GM12801 (cell line): ENCODE results near the gene AQP12B.

ENCODE experiments used
- TF ChIP-seq, protein P1 (sequence below): IDR thresholded peaks from one replicate; pipeline ENCODE4 v1.5.1; 2011; ENCODE audit warnings: control low read depth; ENCODE audit not compliant: insufficient read length; ENCODE audit errors: extremely low read depth

AQP12B gene

GRCh38 chr2:240650254-240650965 lies 32.3 kb downstream of the AQP12B start:
- TF ChIP-seq, protein P1, sequence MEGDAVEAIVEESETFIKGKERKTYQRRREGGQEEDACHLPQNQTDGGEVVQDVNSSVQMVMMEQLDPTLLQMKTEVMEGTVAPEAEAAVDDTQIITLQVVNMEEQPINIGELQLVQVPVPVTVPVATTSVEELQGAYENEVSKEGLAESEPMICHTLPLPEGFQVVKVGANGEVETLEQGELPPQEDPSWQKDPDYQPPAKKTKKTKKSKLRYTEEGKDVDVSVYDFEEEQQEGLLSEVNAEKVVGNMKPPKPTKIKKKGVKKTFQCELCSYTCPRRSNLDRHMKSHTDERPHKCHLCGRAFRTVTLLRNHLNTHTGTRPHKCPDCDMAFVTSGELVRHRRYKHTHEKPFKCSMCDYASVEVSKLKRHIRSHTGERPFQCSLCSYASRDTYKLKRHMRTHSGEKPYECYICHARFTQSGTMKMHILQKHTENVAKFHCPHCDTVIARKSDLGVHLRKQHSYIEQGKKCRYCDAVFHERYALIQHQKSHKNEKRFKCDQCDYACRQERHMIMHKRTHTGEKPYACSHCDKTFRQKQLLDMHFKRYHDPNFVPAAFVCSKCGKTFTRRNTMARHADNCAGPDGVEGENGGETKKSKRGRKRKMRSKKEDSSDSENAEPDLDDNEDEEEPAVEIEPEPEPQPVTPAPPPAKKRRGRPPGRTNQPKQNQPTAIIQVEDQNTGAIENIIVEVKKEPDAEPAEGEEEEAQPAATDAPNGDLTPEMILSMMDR, result no peak

- TF ChIP-seq, protein P1, result no peak
These were observed 33.4 kb downstream of the AQP12B start for GRCh38 chr2:240649331-240649730.

- TF ChIP-seq, protein P1, result no peak
These were observed 33.9 kb downstream of the AQP12B start for GRCh38 chr2:240648650-240649275.

DNA sequence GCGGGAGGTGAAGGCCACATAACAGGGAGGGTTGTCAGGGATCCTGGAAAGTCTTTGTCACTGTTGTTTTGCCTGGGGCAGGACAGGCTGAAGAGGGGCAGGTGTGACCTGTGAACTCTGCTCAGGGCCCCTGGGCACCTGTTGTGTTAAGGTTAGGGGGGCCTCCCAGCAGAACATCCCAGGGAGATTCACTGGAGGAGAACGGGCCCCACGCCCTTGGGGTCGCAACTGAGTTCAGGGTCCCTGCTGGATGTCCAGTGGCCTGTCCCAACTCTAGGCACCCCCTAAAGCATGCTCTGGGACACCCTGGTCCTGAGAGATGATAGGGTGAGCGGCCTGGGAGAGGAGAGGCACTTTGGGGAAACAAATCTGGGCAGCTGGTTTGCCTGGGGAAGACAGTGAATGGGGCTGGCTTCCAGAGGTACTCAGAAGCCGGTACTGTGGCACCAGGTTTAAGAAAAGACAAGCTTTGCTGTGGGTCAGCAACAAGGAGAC lies 34.5 kb downstream of the AQP12B start:
- TF ChIP-seq, protein P1, result no peak

DNA sequence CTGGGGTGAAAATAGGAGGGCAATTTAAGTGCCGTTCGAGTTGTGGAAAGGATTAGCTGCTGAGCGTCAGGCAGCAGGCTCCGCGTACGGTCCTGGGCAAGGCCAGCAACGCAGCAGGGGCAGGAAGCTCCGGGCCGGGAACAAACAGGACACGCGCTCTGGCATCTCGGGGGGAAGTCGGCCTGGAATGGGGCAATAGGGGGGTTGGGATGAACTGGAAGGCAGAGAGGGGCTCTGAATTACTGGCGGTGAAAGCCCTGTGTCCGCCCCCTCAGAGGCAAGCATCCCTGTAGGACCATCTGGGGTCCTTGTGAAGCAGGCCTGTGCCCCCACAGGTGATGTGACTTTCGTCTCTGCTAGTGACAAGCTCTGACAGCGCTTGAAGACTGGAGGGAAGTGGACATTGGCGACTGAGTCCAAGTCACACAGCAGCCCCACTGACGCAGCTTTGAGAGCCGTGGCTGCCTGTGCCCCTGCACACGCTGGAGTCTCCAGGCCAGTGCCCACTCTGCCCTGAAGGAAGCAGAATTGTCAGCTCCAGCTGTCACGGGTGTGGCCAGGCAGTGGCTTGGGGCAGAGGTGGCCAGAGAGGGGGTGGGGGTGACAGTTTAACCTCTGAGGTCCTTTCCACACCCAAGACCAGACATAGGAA lies 35.1 kb downstream of the AQP12B start:
- TF ChIP-seq, protein P1, result no peak

DNA sequence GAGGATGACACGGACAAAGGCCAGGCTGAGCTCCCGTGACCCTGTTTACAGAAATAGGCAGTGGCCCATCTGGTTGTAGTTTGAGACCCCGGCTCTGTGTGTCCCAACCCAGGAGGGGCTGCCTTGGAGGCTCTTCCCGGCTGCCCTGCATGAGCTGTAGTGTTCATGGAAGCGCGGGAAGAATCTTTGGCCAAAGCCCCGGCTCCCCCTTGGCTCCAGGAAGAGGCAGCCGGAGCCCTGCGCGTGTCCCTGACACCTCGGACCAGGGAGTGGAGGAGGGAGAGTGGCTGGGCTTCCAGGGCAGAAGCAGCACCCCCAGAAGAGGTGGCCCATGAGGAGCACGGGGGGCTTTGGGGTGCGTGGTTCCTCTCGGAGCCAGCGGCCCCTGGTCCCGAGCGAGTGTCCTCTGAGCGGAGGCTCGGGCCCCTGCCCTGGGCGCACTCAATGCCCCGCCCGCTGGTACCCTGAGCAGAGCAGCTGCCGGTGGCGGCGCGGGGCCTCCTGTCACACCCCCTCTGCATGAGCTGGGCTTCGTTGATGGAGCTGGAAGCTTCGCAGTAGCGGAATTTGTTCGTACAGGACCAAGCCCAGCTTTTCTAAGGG lies 35.7 kb downstream of the AQP12B start:
- TF ChIP-seq, protein P1, result no peak
